ENCODE data around the gene RHOH. TPM values are rescaled to one million over a fixed set of nuclear protein-coding genes. Genes with fewer than 3 reads are reported as not detected.

Gene RHOH
- total and polyA plus RNA-seq, 9 of the 15 experiments (the other 6 are each of a cell fraction or from before 2014, with no cell fraction given): 14.3 to 37.7 (median 23.2) TPM

- H3K4me1 ChIP-seq (replicated peaks in 1 of 2; ENCODE audit: control insufficient read depth in 2 of 2, insufficient read depth in 2 of 2, low read length in 2 of 2): peaks cover 11 to 36% of the 10 kb centered on the region in 2 experiments
- no peaks in the 10 kb centered on the region for H3K9me3 ChIP-seq (replicated peaks; ENCODE audit: control insufficient read depth, insufficient read depth, low read depth, low read length)
- DNase-seq (ENCODE audit: extremely low read depth in 1 of 4, low spot score in 3 of 4): peak in 2 of 4 experiments; percentile 54 to 65
- H3K9me1 ChIP-seq (ENCODE audit: control insufficient read depth, insufficient read depth, low read length): no peaks in the 10 kb centered on the region
- no peaks in the 10 kb centered on the region for H3K27me3 ChIP-seq (ENCODE audit: control insufficient read depth in 2 of 2, insufficient read depth in 2 of 2, low read length in 2 of 2)
- H4K20me1 ChIP-seq (replicated peaks; ENCODE audit: control insufficient read depth, insufficient read depth, low read length): no peaks in the 10 kb centered on the region
- no peaks in the 10 kb centered on the region for H3K79me2 ChIP-seq (ENCODE audit: control insufficient read depth, insufficient read depth, low read length)
- in situ Hi-C loops (cut with MboI): no loop called here
- CTCF ChIA-PET (ENCODE audit: low intra/inter-chr PET ratio): no interaction called here
- H3K4me3 ChIP-seq: no peak overlapping the region
- peak; percentile 65 for ATAC-seq
- intact Hi-C loops (cut with micrococcal nuclease): loop anchor here (2.0 kb wide), 1 partner anchor 51 kb away; no protein-coding TSS in a partner anchor
- H3K27ac ChIP-seq (ENCODE audit: extremely low read depth, low read depth, low read length): peak overlapping the region; percentile 56; the same call in 2 of the 3 replicates
- WGBS (ENCODE audit: insufficient coverage, low coverage, missing lambda C conversion rate): 18% methylated on average over 7 of the region's 7 CpGs
- peak overlapping the region; percentile 30; the same call in 1 of the 2 replicates for H3K4me2 ChIP-seq (ENCODE audit: insufficient read depth, low read length)
- H2AFZ ChIP-seq (ENCODE audit: low read depth, low read length): peak overlapping the region; percentile 58
- FAIRE-seq: peak; percentile 57
- POLR2A ChIA-PET: interaction anchor here (0.7 to 1.5 kb wide), 5 partner anchors 9 to 94 kb away, joined by 3 to 5 read pairs (median 3); no protein-coding TSS in a partner anchor
- peak overlapping the region in 1 of 2 experiments; percentile 41; a peak in 1 of 4 replicates for H3K9ac ChIP-seq (ENCODE audit: insufficient read depth in 1 of 2, low read depth in 2 of 2, low read length in 2 of 2)
- BruUV-seq (replicated peaks): no TSS peak
- H3K36me3 ChIP-seq (ENCODE audit: control insufficient read depth, insufficient read depth, low read length): no peaks in the 10 kb centered on the region
- 0 out of 2 replicates have a peak, but pooled peaks have one; percentile 3 for TF ChIP-seq SPI1 (IDR thresholded peaks at IDR 0.05; ENCODE audit: borderline replicate concordance, low read depth, low read length)
- TF ChIP-seq SOX6 (IDR thresholded peaks at IDR 0.05): peak; percentile 25; the same call in 1 of the 2 replicates
- peak; percentile 49 for TF ChIP-seq NCOR1 (IDR thresholded peaks at IDR 0.05)
- no peak for TF ChIP-seq DMBX1 (CRISPR knock-in tag; IDR thresholded peaks at IDR 0.05; ENCODE audit: borderline replicate concordance)
- TF ChIP-seq EP300 (IDR thresholded peaks at IDR 0.05; ENCODE audit: low read length): peak; percentile 39; the same call in 1 of the 2 replicates
- TF ChIP-seq TAL1 (IDR thresholded peaks at IDR 0.05): peak; percentile 27
- peak; percentile 43; the same call in 1 of the 2 replicates for TF ChIP-seq CBFA2T2 (conservative IDR thresholded peaks at IDR 0.05)
- peak; percentile 54 for TF ChIP-seq ETV5 (CRISPR knock-in tag; IDR thresholded peaks at IDR 0.05; ENCODE audit: low read depth)
- TF ChIP-seq NFYB (IDR thresholded peaks at IDR 0.05; ENCODE audit: extremely low read depth, insufficient read length): no peak
- TF ChIP-seq NBN (IDR thresholded peaks at IDR 0.05; ENCODE audit: low read depth): 0 out of 2 replicates have a peak, but pooled peaks have one; percentile 46
- TF ChIP-seq TEAD4 (IDR thresholded peaks at IDR 0.05; ENCODE audit: low read length): peak; percentile 79; the same call in 1 of the 2 replicates
- TF ChIP-seq TEAD4 (CRISPR knock-in tag; IDR thresholded peaks at IDR 0.05; ENCODE audit: borderline replicate concordance): no peak
- peak; percentile 48; the same call in 1 of the 2 replicates for TF ChIP-seq CTBP1 (IDR thresholded peaks at IDR 0.05; ENCODE audit: borderline replicate concordance)
- TF ChIP-seq CBFA2T3 (IDR thresholded peaks at IDR 0.05): peak; percentile 74
- TF ChIP-seq ARID1B (IDR thresholded peaks at IDR 0.05): peak; percentile 77
- peak; percentile 66; the same call in 1 of the 2 replicates for TF ChIP-seq SMARCA4 (IDR thresholded peaks at IDR 0.05)
- peak; percentile 43; the same call in 1 of the 2 replicates for TF ChIP-seq ZKSCAN8 (CRISPR knock-in tag; IDR thresholded peaks at IDR 0.05)
- 0 out of 2 replicates have a peak, but pooled peaks have one; percentile 44 for TF ChIP-seq BACH1 (tag; IDR thresholded peaks at IDR 0.05)
- no peak for TF ChIP-seq SAFB (IDR thresholded peaks at IDR 0.05; ENCODE audit: borderline replicate concordance, low read depth, low read length)
- 0 out of 2 replicates have a peak, but pooled peaks have one; percentile 13 for TF ChIP-seq HDAC2 (IDR thresholded peaks at IDR 0.05)
- peak; percentile 12 for TF ChIP-seq E2F8 (IDR thresholded peaks at IDR 0.05; ENCODE audit: low read depth, partially characterized antibody)
- 0 out of 2 replicates have a peak, but pooled peaks have one; percentile 23 for TF ChIP-seq MEF2D (tag; conservative IDR thresholded peaks at IDR 0.05; ENCODE audit: low read depth)
These were observed 92.7 kb downstream of the RHOH start for GRCh38 chr4:40289366-40290188.

Measured in K562 (cell line).